Erythroblast (primary cell): ENCODE data around the gene GNAZ.

Experiments used
- GATA1 ChIP-seq: IDR thresholded peaks from 2 replicates; pipeline ENCODE4 v1.6.1; 2011; ENCODE audit warnings: low read depth, mild to moderate bottlenecking, control low read depth, low read length, moderate library complexity
- POLR2A ChIP-seq: IDR thresholded peaks from 2 replicates; pipeline ENCODE4 v1.6.1; 2011; ENCODE audit warnings: mild to moderate bottlenecking, low read length

GRCh38 chr22:23031786-23032185 is 38.5 kb upstream of the GNAZ start:
- no peak for TF ChIP-seq POLR2A
- TF ChIP-seq GATA1: no peak
